ENCODE measurements around the gene ZNF827.

DNA sequence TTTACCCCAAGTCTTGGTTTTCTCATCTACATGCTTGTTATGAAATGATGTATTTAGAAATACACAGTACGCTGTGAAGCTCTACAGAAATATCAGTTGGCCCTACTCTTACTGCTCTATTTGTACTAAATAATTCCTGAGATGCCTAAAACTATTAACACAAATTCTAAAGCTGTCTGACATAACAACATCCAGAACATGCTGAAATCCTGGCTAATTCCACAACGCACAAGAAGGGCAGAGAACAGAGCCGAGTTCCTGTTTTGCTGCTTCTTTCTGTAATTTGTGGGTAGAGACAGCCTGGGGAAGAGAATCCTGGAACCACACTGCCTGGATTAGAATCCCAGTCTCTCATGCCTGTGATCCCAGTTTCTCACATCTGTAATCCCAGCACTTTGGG, 59.0 kb downstream of the ZNF827 start:
- TF ChIP-seq, protein P1, sequence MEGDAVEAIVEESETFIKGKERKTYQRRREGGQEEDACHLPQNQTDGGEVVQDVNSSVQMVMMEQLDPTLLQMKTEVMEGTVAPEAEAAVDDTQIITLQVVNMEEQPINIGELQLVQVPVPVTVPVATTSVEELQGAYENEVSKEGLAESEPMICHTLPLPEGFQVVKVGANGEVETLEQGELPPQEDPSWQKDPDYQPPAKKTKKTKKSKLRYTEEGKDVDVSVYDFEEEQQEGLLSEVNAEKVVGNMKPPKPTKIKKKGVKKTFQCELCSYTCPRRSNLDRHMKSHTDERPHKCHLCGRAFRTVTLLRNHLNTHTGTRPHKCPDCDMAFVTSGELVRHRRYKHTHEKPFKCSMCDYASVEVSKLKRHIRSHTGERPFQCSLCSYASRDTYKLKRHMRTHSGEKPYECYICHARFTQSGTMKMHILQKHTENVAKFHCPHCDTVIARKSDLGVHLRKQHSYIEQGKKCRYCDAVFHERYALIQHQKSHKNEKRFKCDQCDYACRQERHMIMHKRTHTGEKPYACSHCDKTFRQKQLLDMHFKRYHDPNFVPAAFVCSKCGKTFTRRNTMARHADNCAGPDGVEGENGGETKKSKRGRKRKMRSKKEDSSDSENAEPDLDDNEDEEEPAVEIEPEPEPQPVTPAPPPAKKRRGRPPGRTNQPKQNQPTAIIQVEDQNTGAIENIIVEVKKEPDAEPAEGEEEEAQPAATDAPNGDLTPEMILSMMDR (IDR thresholded peaks at IDR 0.05), result no peak
- TF ChIP-seq POLR2A (IDR thresholded peaks at IDR 0.05), result no peak
